ENCODE data around the gene PARD3B.

PARD3B gene, protein sequence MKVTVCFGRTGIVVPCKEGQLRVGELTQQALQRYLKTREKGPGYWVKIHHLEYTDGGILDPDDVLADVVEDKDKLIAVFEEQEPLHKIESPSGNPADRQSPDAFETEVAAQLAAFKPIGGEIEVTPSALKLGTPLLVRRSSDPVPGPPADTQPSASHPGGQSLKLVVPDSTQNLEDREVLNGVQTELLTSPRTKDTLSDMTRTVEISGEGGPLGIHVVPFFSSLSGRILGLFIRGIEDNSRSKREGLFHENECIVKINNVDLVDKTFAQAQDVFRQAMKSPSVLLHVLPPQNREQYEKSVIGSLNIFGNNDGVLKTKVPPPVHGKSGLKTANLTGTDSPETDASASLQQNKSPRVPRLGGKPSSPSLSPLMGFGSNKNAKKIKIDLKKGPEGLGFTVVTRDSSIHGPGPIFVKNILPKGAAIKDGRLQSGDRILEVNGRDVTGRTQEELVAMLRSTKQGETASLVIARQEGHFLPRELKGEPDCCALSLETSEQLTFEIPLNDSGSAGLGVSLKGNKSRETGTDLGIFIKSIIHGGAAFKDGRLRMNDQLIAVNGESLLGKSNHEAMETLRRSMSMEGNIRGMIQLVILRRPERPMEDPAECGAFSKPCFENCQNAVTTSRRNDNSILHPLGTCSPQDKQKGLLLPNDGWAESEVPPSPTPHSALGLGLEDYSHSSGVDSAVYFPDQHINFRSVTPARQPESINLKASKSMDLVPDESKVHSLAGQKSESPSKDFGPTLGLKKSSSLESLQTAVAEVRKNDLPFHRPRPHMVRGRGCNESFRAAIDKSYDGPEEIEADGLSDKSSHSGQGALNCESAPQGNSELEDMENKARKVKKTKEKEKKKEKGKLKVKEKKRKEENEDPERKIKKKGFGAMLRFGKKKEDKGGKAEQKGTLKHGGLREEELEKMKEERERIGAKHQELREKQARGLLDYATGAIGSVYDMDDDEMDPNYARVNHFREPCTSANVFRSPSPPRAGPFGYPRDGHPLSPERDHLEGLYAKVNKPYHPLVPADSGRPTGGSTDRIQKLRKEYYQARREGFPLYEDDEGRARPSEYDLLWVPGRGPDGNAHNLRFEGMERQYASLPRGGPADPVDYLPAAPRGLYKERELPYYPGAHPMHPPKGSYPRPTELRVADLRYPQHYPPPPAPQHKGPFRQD (N-terminal part only)

DNA sequence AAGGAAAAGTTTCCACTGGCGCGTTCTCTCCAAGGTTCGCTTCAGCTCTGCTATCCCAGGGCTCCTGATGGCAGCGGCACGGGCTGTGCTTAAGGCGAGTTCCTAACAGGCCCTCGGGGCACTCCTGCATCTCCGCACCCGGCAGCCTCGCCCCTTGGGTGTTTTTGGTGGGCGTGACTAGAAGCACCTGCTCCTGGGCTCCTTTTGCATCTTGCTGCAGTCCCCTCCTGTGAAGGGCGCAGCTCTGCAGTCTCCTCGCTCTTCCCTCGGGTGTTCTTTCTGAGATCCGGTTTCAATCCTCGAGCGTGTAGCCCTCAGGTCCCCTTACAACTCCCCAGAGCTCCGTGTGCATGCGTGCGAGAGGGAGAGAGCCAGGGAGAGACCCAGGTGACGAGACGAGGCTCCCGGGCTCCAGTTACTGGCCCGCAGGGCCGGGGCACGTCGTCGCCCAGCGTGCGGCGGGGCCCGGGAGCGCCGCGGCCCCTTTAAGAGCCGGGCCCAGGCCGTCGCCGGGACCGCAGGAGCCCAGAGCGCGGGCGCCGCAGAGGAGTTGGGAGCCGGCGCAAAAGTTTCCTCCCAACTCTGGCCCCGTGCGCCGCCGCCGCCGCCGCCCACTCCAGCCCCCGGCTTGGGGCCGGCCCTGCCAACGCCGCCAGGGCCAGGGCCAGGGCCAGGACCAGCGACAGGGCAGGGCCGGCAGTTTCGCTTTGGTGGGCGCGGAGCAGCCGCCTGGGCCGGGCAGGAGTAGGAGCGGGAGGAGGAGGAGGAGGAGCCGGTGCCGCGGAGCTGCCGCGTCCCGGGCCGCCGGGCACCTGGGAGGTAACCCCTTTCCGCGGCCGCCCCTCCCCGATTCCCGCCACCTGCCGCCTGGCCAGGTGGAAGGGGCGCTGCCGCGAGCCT is at the start of gene PARD3B:
Gene PARD3B, plus strand, starts transcription at position 515 of the 900 bp plus-strand sequence. CDS start 525 bp downstream, outside the sequence.
- no peak for DNase-seq

DNA sequence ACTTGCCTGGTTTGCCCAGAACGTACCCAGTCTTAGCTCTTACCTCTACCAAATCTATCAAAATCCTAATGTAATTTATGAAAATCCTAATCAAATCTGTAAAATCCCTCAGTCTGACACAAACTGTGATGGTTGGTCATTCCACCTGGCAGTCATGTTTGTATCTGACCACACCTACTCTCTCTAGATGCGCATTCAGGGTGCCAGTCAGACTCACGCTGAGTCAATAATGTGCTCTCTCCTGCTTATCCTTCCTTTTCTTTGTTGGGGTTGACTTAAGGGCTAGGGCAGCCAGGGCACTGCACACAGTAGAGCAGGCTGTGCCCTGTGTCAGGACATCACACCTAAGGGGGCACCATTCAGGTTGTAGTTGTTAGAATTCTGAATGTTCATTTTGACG is 48.5 kb upstream of the PARD3B start:
- no peak for DNase-seq

DNA sequence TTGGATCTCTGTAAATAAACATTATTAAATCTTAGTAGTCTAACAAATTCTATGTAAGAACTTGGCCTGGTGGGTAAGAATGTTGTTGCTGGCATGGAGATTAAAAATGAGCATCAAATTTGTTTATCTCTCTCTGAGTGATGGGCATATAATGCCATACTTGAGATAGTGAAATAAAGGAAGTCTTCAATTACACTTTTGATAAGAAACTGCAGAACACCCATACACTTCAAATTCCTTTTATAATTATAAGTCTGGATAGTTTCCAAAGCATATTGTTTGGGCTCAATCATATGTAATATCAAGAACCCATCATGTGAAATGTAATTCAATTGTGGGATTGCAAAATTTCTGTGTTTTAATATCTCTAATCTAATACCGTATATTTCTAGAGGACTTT is 47.4 kb upstream of the PARD3B start:
- no peak for DNase-seq

DNA sequence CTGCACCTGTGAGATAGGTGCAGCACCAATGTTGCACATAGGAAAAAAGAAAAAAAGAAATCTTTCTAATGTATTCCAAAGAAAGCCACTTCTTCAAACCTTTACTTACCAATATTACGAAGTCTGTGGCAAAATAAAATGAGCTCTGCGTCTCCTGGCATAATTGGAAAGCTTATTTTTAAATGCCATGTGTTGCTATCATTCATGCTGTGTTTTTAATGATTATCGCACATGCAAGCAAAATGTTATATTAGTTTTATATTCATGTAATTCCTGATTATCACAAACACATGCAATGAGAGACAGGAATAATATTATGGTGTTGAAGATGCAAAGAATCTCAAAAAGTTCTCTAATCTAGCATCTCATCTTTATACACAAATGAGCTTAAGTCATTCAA is 47.0 kb upstream of the PARD3B start:
- no peak for DNase-seq

DNA sequence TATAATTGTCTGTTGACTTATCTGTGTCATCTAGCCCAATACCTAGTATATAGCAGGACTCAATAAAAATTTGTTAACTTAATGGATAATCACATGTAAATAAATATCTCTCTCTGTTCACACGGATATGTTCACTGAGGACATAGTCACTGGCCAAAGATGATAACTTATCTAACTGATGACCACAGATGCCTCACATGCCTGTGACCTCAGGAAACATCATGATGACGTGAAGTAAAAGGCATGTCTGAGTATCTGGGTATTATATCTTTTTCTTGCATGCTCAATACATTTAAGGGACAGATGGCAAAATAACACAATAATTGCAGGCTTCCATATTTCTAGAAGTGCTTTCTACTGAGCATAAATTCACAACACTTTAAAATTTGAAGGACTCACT is 41.4 kb upstream of the PARD3B start:
- DNase-seq: no peak

DNA sequence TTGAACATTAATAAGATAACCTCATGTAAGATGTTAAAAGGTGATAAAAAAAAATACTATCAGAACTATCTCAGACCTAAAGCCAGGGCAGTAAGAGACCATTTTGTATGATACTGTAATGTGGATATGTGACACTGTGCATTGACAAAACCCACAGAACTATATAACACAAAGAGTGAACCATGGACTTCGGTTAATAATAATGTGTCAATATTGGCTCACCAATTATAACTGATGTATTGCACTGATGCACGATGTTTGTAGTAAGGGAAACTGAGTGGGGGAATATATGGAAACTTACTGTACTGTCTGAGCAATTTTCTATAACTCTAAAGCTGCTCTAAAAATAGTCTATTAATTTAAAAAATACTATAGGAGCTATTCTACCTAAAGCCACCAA is 40.7 kb upstream of the PARD3B start:
- no peak for DNase-seq

DNA sequence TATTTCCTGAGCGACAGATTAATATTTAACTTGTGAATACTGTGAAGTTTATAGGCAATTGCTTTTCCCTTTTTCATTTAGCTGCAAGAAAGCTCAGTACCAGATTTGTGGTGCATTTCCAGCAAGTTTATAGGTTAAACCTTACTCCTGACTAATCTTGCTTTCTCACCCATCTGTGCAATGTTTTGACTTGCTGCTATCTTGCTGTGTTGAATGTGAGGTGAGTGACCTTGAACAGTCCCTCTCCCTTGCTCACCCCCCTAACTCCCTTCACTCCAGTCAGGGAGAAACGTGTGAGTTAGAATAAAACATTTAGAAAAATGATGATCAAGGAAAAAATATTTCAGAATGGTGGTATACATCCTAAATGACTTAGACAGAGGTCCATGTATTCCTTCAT is 39.8 kb upstream of the PARD3B start:
- DNase-seq: no peak

DNA sequence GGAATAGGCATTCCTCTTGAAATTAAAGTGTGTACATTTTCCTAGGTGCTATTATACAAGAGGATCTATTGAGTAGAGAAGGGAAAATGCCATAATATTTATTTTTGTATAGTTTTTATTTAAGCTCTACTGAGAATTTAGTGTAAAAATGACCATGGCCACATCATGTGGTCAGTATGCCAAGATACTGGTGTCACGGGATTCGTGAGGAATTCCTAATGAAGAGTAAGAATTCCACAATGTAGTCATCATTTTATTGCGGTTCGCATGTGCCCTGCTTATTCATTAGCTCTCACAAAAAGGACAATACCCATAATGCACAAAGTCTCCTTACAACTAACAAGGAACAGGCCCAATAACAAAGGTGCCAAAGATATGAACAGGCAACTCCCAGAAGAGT is 39.3 kb upstream of the PARD3B start:
- DNase-seq: no peak

DNA sequence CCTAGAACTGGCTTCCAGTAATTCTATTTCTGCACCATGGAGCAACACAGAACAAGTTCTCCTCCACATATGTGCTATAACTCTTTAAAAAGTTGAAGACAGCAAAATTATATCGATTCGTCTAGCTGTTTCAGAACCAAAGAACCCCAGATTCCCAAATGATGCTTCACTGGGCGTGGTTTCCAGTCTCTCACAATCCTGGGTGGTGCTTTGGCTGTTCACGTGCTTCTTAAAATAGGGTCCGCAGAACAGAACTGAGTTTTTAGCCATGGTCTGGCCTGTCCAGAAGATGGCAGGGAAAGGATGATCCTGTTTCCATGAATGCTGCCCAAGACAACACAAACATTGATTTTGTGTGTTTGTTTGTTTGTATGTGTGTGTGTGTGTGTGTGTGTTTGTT is 37.6 kb upstream of the PARD3B start:
- no peak for DNase-seq

DNA sequence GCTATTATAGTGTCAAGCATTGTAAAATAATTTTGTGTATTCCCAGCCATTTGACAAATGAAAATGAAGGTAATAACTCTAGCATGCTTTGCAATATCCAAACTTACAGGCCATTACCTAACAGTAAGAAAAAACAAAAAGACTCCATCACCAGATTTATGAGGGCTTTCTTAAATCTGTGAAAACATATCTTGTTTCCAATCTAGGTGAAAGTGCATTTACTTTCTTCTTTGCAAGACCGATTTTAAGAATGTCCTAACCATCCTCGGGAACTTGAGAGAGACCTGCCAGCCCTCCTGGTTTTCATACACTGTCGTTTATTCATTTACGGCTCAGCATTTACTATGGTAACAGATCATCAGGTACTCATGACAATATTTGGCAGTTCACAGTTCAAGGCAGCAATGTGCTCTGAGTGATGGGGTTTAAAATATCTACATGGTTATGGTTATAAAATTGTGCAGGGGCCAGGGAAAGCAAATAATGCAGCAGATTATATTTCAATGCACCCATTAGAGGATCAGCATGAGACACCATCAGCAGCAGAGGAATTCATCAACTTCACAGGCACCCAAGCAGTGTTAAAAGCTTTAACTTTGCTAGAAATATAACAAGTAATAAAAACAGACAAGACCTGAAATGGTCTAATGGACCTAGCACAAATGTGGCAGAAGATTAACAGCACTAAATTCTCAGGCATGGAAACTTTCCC is 34.4 kb upstream of the PARD3B start:
- no peak for DNase-seq

DNA sequence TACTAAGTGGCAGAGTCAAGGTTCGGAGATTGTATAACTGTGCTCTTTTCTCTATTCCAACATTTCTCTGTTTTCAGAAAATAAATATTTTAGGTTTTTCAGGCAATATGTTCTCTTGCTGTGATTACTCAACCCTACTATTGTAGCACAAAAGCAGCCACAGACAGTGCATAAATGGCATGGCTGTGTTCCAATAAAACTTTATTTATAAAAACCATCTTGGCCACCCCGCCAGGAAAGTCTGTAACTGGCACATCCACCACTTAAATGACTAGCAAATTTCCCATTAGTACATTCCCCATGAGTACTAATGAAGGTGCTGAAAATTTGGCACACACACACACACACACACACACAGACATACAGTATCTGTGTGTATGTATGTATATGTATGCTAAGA is 30.8 kb upstream of the PARD3B start:
- no peak for DNase-seq

DNA sequence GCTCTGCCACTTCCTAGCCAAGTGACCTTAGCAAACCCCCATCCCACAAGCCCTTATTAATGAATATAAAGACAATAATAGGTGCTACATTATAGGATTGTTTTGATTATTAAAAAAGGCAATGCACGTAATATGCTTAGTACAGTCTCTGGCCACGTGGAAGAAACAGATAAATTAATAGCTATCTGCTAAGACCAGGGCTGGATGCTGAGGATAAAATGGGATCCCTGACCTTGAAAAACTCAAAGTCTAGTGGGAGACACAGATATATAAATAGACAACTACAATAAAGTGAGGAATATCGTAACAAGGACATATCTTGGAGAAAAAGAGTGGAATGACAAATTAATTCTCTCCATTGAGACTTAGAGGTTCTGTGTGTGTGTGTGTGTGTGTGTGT is 29.9 kb upstream of the PARD3B start:
- DNase-seq: no peak

DNA sequence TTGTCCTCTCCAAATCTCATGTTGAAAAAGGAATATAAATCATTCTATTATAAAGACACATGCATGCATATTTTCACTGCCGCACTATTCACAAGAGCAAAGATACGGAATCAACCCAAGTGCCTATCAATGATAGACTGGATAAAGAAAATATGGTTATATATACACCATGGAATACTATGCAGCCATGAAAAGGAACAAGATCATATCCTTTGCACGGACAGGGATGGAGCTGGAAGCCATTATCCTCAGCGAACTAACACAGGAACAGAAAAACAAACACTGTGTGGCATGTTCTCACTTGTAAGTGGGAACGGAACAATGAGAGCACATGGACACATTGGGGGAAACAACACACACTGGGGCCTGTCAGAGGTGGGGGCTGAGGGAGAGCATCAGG is 28.1 kb upstream of the PARD3B start:
- no peak for DNase-seq

DNA sequence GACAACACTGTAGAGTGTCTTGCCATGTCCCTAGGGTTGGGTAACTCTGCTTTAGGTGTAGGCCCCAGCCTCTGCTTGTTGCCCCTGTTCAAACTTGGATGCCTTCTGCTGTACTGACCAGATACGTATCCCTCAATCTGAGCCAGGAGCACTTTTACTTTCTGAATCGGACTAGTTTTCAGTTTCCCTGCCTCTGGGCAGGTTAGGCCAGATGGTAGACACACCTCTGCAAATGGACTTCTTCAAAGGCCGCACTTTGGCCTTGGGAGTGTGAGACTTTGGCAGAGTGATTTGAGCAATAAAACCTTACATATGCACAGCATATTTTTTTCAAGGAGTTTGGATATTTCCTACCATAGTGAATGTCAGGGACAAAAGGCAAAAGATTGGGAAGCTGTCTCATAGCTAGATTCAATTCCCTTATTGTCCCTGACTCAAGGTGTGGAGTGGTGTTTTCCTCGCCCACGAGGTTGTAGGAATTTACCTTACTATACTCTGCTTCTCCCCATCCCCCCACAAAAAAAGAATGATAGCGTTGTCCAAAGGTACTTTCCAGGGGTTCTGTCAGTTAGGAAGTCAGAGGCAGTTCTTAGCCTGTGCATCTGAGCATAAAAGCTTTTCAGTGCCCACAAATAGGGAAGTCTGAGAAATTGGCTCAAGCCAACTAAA is 15.3 kb upstream of the PARD3B start:
- DNase-seq: no peak

DNA sequence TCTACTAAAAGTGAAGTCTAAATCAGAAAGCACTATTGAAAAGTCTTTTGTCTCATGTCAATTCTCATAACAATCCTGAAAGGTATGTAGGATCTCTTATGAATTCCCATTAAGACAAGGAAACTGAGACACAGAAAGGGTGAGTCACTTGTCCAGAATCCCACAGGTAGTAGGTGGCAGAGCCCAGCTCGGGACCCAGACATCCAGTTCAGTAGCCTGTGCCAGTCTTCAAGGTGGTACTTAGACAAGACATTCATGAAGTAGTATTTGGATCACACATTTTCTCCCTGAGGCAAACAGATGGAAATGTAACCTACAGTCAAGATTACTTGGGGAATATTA is 14.8 kb upstream of the PARD3B start:
- no peak for DNase-seq

DNA sequence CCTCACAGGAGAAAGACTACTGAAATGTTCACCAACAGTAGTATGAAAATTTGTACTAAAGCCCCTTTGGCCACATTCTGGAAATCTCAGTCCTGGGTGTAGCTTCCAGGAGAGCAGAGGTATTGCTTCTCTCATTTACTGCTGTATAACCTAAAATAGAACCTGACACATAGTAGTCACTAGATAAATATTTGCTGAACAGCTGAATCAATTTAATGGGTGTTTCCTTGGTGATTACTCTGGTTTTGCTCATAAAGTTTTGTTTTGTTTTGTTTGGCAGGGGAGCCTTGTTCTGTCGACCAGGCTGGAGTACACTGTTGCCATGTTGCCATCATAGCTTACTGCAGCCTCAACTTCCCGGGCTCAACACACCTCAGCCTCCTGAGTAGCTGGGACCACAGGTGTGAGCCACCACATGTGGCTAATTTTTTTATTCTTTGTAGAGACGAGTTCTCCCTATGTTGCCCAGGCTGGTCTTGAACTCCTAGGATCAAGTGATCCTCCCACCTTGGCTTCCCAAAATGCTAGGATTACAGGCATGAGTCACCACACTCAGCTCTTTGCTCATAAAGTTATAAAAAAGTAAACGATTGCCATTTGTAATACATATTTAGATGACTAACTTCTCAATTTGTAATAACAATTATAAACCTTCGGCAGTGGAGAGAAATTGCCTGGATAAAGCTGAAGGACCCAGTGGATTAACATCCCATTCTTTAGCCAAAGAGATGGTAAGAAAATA is 11.5 kb upstream of the PARD3B start:
- no peak for DNase-seq

DNA sequence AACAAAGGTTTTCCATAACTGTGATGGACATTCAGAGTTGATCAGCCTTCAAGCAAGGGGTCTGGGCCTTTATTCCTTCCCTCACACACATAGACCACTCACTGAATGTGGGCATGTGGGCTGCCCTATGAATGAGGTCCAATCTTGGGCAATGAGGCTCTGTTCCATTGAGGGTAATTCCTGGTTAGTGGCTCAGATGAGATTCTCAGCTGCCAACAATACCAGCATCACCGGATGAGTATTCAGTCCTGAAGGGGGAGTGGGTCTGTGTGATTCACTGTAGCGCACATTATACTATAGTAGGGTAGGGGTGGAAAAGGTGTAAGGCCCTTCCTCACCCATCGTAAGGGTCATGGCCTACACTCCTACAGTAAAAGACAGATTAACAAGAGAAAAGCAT is 9.9 kb upstream of the PARD3B start:
- DNase-seq: no peak

DNA sequence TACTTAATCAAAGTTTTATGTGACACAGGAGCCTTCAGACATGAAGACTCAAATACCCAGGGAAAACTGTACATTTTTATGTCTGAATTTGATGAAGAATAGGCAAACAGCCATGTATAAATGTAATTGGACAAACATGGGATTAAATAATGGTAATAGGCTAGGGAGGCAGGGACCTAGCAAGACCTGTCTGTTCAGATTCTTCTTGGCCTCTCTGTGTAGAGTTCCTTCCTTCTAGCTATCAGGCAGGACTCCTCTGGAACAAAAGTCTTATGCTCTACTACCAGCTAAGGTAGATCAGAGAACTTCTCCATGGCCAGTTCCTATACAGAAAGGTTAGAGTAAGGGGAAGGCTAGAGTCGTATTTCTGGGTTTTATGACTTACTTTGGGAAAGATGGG is 9.5 kb upstream of the PARD3B start:
- DNase-seq: no peak

DNA sequence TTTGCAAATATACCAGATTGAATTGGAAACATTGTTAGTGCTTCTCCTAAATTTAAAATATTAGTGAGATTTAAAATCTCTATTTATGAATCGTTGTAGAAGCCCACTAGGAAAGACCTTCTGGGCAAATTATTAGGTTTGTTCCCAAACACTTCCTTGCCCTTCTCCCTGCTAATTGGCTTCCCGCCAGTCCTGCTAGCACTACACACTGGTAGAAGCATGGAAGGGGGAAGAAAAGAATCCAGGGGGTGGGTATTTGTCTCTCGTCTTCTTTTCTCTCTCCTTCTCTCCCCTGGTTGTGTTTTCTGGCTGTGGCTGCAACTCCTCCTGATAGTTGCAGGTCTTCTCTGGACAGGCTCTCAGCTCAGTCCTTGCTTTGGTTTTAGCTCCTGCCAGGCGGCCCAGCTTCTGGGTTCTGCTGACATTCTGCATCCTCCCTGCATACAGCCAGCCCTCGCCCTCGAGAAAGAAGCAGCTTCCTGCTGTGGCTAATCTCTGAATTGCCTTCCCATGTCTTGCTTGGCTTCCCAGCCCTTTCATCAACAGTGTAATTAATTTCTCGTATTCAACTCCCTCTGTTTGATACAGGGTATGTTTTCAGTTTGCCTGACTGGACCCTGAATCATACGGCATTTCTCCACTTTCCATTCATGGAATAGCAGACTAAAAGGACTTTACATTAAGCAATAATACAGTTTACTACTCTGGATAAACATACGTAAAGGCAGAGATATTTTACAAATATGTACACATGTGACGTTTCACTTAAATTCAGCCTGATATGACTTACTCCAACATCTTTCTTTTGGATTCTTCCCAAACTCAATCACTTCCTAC is 6.9 kb upstream of the PARD3B start:
- no peak for DNase-seq

DNA sequence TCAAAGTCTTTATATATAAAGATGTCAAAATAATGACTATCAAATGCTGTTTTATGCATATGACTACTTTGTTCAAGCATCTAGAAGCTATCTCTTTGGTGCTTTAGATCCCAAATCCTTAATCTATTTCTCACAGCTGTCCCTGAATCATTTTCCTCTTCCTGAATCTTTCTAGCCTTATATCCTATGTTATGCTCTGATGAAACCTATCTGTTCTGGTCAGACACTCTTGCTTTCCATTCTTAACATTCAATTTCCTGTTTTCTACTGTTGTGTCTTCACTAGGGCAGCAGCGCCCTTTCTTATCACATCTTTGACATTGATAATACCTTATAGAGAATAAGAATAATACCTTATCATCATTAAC is 6.3 kb upstream of the PARD3B start:
- DNase-seq: no peak

Data from KG1 (cell line).